GM12801 (cell line): Measurements from ENCODE around the gene SRRM4.

ENCODE experiments used
- CTCF ChIP-seq: IDR thresholded peaks from one replicate; pipeline ENCODE4 v1.5.1; 2011; ENCODE audit warnings: control low read depth; ENCODE audit not compliant: insufficient read length; ENCODE audit errors: extremely low read depth

SRRM4 gene

GRCh38 chr12:119072440-119072839 is 91.1 kb downstream of the SRRM4 start:
- no peak for TF ChIP-seq CTCF

GRCh38 chr12:119075222-119075787 is 94.0 kb downstream of the SRRM4 start:
- TF ChIP-seq CTCF, result no peak

GRCh38 chr12:119075918-119076317 is 94.6 kb downstream of the SRRM4 start:
- no peak for TF ChIP-seq CTCF

- TF ChIP-seq CTCF, result no peak
These were observed 98.2 kb downstream of the SRRM4 start for GRCh38 chr12:119079530-119079929.

GRCh38 chr12:119082016-119082415 is 100.7 kb downstream of the SRRM4 start:
- TF ChIP-seq CTCF, result no peak

- TF ChIP-seq CTCF, result no peak
These were observed 101.2 kb downstream of the SRRM4 start for GRCh38 chr12:119082496-119082895.

- no peak for TF ChIP-seq CTCF
These were observed 107.5 kb downstream of the SRRM4 start for GRCh38 chr12:119088685-119089379.
